Measurements from ENCODE around the gene KIT.

The KIT gene

DNA sequence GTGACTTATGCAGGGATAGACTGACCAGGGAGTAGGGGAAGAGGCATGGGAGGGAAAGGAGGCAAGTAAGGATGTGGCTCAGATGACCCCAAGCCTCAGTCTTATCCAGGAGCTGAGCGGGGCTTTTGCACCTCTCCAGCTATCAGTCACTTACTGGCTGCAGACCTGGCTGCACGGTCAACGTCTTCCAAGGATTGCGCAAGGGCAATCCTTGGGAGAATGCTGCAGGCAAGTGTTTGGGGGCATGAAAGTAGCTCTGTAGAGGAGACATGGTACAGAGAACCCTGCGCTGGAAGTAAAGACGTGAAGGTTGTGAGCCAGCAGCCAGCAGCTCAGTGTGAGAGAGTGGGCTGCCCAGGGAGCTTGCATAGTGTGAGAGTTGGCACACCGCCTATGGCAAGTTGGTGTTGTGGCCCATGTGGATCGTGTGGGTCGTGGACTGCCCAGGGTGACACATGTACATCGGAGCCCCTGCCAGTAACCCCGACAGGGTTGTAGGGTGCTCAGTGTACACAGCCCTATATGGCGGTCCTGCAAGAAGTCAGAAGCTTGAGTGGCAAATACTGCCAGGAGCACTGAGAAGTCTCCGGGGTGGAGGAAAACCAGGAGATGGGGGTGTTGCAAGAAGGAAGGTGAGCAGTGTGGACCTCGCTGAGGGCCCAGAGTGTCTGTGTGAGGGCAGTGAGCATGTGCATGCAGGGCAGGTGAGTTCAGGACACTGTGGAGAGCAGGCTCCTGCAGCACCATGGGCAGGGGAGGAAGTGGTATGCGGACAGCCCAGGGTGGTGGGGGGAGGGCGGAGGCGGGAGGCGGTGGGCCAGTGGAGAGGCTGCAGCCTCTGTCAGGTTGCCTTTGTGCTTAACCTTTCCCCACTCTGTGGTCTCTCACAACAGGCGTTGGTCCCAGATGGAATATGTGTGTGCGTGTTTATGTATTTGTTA, 50.9 kb downstream of the KIT start:
- no peak for DNase-seq

DNA sequence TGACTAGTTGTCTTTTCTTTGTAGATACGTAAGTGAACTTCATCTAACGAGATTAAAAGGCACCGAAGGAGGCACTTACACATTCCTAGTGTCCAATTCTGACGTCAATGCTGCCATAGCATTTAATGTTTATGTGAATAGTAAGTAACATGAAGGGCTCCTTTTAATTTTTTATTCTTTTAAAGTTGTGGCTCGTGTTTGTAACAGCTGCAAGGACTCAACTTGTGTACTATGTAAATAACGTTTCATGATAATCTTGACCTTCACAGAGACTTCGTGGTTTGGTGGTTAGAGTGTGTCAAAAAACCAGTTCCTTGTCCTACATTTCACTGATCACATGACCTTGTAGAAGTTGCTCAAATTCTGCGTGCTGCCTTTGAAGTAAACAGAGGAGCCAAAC, 51.6 kb downstream of the KIT start:
- DNase-seq = no peak

DNA sequence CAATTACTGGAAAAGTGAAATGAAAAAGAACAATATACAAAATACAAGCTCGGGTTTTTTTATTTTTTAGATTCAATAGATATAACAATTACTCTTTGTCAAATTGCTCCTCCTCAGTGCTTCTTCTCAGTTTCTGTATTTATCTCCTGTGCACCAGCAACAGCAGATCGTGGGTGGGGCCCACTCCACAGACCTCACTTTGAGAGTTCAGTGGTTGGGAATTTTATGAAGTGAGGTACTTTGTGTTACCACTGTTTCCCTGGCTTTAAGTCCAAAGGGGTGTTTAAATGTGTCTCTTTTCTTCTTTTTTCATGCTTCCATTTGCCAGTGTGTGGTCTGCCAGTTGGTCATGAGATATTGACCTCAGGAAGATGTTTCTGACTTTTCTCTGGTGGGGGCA, 54.4 kb downstream of the KIT start:
- DNase-seq = no peak

GRCh38 chr4:54714631-54715030, 56.9 kb downstream of the KIT start:
- DNase-seq = no peak

- no peak for DNase-seq
Observed at GRCh38 chr4:54716478-54717065, 58.8 kb downstream of the KIT start.

DNA sequence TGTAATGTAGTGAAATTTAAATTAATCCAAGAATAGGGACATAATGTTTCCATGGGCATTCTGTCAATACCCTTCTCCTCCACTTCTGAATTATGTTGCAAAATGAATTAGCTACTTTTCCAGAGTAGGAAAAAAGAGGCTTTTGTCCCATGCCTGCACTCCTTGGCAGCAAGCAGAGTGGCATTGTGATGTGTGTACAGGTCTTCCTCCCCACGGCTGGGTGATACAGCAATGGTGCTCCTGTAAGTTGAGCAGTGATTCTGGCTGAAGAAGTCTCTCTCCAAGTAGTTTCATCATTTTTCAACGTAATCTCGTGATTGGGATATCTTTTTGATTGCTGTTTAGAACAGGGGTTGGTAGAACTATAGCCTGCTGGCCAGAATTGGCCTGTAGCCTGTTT, 59.9 kb downstream of the KIT start:
- no peak for DNase-seq

GRCh38 chr4:54719378-54719777, 61.6 kb downstream of the KIT start:
- DNase-seq = no peak

- no peak for DNase-seq
Observed at GRCh38 chr4:54723220-54723619, 65.5 kb downstream of the KIT start.

DNA sequence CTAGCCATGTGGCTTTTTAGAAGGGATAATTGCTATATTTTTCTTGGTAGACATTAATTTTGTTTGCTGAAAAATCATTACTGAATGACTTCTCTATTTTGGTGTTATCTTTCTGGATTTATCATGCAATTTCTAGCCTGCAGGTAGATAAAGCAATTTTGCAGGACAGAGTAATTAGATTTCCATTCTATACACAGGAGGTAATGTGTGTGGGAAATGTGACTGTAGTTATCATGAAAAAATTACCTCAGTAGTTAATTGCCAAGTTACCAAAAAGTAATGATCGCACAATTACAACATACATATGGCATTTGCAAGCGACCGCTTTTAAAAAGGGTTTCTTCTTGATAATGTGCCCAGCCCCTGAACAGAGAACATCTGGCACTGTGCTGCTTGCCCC, 66.1 kb downstream of the KIT start:
- no peak for DNase-seq

DNA sequence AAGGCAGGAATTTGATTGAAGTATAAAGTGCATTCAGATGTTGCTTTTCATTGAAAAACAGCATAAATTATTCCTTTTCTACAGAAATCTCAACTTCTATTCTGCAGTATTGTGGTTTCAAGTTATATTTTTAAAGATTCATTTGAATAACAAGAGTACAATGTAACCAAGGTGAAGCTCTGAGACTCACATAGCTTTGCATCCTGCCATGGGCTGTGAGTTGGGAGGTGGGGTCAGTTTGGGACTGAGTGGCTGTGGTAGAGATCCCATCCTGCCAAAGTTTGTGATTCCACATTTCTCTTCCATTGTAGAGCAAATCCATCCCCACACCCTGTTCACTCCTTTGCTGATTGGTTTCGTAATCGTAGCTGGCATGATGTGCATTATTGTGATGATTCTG, 69.2 kb downstream of the KIT start:
- no peak for DNase-seq

GRCh38 chr4:54727346-54727745, 69.6 kb downstream of the KIT start:
- DNase-seq = no peak

- no peak for DNase-seq
Observed at GRCh38 chr4:54728368-54728767, 70.6 kb downstream of the KIT start.

DNA sequence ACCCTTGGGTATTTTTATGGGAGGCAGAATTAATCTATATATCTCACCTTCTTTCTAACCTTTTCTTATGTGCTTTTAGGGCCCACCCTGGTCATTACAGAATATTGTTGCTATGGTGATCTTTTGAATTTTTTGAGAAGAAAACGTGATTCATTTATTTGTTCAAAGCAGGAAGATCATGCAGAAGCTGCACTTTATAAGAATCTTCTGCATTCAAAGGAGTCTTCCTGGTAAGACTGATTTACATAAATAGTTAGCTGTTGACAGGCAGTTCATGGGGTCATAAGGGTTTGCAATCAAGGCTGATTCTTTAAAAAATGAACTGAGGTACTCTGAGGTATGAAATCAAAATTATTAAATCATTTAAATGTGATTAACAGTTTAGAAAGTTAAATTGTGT, 71.5 kb downstream of the KIT start:
- no peak for DNase-seq

DNA sequence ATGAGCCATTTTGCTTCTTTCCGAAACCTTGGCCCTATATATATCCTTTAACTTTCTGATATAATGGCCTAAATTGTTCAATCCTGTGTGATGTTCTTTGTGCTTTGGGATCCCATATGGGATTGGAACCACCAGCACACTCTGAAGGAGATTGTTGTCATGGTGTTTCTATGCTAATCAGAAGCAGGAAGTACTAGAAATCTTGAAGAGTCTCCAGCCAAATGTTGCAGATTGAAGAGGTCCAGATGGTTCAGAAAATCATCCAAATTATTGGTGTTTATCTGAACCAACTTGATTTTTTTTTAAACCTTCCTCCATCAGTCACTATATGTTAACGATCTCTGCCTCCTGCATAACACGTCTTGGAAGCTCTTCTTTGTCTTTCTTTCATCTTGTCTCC, 72.8 kb downstream of the KIT start:
- DNase-seq = no peak

DNA sequence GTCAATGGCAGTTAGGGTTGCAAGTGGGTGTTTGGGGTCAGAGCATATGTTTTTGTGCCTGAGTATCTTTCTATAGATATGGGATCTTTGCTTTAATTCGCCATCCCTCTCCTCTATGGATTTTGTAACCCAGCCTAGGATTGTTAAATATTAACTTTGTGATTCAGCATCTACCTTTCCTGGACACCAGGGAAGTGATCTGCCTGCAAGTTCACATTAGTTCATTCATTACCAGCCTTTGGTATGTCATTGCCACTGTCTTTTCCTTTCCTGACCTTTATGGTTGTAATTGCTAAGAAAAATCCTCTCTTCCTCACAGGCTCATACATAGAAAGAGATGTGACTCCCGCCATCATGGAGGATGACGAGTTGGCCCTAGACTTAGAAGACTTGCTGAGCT, 73.8 kb downstream of the KIT start:
- DNase-seq = no peak

- no peak for DNase-seq
Observed at GRCh38 chr4:54731976-54732375, 74.2 kb downstream of the KIT start.

DNA sequence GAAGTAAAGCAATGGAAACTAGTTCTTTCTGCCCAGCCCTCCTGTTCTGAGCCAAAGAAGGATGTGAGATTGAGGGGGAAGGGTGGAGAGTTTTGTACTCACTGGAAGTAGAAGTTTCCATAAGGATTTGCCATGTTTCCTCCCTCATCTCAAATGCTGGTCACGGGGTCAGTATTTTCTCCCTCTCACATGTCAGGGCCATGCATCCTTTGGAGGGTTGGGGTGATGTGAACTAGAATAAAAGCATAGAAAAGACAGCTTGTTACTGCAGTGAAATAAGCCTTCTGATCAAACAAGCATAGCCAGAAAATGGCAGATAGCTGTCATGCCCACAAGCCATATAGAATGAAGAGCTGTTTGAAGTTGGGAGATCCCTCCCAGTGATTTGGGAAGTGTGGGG, 79.7 kb downstream of the KIT start:
- no peak for DNase-seq

DNA sequence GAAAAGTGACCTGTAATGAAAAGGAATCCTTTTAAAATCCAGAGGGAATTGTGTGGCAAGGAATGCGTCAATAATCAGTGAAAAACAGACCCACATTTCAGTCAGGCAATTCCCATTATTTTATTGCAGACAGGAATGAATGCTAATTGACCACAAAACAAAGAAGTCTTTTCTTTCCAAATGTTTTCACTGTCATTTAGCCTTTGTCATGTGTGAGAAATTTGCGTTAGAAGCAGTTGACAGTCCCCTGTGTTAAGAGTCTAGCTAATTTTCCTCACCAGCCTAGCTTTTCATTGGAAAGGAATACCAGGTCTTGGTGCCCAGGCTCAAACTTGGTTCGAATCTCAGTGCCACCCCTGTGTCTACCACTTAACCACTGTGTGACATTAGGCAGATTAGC, 83.4 kb downstream of the KIT start:
- DNase-seq = no peak

GRCh38 chr4:54742636-54743399, 85.1 kb downstream of the KIT start:
- DNase-seq = no peak

- no peak for DNase-seq
Observed at GRCh38 chr4:54743562-54743961, 85.8 kb downstream of the KIT start.

- DNase-seq = no peak
Observed at GRCh38 chr4:54744487-54744886, 86.7 kb downstream of the KIT start.

DNA sequence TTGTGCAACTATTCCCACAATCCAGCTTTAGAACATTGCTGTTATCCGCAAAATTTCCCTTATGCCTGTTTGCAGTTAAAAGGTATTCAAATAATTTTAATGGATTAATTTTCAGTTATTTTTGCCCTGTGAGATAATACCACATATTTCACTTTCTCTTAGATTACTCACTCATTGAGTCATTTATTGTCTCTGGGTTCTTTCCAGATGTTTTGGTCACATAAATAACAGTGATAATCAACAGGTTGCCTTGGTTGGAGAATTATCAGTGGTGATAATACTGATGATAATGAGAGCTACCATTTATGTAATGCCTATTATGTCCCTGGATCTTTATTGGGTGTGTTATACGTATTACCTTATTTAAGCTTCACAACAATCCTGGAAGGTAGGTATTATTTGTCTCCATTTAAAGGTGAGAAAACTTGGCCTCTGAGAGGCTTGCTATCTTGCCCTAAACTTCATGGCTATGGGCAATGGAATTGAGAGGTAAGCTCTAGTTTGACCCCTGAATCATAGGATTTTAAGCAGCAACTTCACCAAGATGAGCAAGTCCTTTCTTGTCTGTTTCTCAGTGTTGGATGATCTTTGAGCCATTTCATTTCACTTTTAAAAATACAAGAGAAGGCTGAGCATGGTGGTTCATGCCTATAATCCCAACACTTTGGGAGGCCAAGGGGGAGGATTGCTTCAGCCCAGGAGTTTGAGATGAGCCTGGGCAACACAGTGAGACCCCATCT, 87.4 kb downstream of the KIT start:
- DNase-seq = no peak

DNA sequence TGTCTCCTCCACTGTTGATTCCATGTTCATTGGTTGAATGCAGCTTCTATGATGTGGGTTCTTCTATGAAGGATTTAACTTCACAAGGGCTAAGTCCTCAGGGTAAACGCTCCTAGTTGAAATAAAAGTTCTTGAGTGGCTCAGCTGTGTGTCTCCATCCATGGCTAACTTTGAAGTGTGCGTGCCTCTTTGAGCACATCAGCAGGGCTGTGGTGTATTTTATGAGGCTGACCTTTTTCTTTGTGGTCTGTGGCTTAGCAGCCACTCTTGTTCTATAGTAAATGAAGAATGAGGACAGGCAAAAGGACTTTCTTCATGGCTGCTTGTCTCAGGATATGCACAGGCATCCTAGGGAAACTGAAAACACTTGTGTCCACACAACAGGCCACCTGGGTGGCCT, 88.5 kb downstream of the KIT start:
- DNase-seq = no peak
